H4 (cell line): ENCODE results near the gene ZNF778. TPM values are rescaled to one million over a fixed set of nuclear protein-coding genes. Genes with fewer than 3 reads are reported as not detected.

Experiments
- DNase-seq: peaks from one replicate; pipeline ENCODE4 v3.0.0-alpha.2; 2015; ENCODE audit warnings: low spot score
- total RNA-seq: library from RNA; depleted of rRNA; stranded (reverse); fragments of >200 nt; shearing (Covaris generic); gene quantifications from 2 replicates; pipeline ENCODE4 v1.2.3, GENCODE V29; 2014; rRNA removed

ZNF778 gene
- total RNA-seq, 1 experiment from 2014 or later, result 11.0 TPM

DNA sequence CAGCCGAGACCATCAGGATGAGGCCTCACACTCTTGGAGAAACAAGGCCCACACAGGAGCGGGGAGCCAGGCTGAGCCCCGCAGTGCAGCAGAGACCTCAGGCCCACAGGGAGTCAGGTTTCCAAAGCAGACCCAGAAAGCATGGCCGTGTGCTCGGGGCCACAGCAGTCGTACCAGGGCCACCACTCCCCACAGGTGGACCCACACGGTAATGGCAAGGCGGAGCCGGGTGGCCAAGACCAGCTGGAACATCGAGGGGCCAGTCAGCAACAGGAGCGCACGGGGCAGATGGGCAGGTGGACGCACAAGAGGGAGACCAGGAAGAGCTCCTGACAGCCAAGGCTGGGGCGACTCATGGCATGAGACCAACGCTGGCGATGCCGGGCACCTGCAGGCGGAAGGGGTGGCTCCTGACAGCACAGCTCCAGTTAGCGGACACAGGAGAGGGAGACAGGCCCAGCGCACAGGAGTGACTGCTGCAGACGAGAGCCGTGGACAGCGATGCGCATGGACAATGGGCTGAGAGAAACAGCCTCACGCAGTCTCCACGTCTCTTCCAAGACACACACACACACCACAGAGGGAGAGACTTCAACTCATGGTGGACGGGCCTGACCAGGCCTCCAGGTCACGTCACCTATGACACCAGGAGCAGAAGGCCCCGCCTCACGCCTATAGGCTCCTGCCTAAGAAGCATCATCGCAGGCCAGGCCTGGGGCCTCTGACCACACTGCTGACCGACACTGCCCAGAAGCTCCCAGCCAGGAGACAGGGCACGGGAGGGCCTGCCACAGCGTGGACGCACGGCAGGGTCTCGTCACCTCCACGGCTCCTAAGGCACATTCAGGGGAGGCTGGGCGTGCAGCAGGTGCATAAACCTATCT, 58.6 kb downstream of the ZNF778 start:
- DNase-seq, result no peak

DNA sequence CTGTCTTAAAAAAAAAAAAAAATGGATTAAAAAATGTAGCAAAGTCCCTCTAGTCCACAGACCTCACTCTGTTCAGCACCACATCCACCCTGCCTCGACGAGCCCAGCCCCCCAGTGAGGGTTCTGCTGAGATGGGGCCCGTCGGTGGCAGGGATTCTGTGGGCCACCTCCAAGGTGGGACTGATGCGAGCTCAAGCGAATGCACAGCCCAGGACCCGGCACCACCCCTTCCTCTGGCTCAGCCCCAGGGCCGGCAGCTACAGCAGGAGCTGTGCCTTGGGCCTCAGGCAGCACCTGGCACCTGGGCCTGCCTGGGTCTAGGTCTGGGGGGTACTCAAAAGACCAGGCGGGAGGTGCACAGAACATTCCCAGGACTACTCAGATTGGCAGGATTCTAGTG, 59.5 kb downstream of the ZNF778 start:
- DNase-seq, result no peak

DNA sequence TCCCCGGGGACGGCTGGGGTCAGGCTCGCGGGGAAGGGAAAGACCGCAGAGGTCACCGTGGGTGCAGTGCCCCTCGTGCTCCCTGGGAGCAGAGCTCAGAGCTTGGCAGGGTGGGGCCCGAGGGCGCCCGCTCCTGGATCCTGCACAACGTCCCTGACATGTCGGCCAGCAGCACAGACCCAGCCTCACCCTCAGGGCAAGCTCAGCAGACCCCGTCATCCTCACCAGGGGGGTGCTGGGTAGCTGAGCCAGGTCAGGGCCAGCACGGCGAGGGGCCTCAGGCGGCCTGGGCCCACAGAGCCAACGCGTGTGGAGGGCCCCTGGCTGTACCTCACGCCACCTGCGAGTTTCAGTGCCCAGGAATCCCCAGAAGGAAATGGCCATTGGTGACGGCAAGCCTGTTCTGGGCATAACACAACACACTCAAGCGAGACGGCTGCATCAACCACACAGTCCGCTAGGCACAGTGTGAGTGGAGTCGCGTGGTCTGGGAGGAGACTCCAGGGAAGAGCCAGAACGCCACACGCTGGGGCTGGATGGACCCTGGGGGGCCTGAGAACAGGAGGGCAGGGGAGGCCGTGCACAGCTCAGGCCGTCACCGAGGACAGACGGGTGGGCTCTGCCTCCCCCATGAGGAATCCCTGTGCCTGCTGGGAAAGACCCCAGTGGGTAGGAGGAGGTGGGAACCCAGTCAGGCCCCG, 60.3 kb downstream of the ZNF778 start:
- DNase-seq, result no peak

DNA sequence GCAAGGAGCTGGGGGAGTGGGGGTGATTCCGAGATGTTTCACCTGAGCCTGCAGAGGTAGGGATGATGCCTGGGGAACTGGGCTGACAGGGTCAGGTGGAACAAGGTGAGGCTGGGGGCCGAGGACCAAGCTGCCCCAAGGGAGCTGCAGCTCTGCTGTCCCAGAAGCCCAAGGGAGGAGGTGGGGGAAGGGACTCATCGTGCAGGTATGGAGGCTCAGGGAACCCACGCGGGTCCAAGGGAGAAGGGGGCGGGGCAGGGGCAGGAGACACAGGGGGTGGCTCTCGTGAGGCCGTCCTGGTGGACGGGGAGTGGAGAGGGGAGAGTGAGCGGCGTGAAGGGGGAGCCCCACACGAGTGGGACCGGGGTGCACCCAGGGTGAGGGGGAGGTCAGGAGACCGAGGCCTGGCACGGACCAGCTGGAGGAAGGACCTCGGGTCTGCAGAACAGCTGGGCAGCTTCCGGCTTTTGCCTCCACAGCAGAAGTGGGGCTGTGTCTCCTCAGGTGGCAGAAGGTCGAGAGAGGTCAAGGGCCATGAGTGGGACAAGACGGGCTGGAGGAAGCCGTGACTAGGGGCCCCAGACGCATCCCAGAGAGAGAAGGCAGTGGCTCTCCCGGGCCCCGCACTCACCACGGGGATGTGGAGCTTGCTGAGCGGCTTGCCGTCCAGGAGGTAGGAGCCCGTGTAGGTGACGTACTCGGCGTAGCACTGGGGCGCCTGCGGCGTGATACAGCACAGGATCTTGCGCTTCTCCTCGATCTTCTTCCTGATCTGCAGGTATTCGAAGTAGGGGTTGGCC, 61.1 kb downstream of the ZNF778 start:
- no peak for DNase-seq

DNA sequence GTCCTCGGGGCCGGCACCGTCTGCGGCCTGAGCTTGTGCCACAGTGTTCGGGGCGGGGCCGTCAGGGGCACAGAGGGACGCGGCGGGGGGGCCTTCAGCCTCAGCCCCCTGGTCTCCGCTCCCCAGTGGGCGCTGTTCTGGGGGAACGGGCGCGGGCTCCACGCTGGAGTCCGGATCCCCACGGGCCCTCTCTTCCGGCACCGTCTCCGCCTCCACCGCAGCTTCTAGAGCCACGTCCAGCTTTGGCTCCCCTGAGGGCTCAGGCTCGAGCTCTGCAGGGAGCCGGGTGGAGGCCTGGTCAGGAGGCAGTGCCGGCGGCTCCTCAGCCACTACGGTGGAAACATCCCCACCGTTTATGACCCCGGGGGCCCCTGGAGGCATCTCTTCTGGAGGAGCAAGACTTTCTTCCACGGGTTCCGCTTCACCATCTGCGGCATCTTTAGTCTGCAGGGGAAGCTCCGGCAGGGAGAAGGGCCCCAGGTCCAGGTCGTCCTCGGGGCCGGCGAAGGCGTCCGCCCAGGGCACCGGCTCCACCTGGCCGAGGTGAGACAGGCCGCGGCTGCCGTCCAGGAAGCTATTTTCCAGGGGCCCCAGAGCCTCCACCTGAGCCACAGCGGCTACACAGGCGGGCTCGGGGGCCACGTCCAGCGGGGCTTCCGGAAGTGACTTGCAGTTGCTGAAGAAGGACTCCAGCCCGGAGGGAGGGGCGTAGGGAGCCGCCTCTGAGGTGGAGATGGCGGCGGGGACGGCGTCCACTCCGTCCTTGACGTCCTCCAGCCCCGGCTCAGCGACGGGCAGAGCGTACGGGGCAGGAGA, 62.4 kb downstream of the ZNF778 start:
- DNase-seq, result no peak

DNA sequence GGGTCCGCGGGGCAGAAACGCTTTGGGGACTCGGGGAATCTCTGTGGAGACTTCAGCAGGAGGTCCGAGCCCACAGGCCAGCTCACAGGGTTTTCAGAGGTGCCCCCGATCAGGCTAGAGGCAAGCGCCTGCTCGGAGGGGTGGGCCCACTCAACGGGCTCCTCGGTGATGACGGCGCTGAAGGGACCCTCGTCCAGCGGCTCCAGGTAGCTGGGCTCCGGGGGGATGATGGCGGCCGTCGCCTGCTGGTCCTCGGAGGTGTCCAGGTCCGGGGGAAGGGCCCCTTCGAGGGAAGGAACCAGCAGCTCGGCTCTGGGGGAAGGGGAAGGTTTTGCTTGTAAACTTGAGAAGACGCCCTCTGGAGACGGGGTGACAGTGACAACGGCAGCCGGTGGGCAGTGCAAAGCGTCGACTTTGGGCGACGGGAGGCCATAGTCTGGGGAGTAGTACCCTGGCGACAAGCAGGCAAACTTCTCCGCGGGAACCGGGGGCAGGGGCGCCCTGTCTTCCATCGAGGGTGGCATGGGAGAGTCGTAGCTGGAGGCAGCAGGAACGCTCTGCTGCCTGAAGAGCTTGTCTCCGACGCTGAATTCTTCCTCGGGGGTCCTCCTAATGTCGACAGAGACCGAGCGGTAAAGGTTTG, 63.2 kb downstream of the ZNF778 start:
- no peak for DNase-seq

DNA sequence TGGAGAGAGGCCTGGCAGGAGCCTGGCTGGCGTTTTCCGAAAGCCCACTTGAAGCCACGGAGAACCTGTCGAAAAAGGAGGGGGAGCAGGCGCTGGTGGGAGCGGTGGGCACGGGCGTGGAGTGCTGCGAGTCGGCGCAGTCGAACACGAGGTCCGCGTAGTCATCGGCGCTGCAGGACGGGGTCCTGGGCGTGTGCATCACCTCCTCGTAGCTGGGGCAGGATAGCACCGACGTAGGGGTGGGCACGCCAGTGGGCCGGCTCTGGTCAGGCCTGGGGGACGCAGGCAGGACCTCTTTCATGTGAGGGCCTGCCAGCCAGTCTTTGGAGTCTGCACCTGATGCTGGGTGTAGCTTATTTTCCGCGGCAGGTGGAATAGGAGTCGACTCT, 63.7 kb downstream of the ZNF778 start:
- no peak for DNase-seq

DNA sequence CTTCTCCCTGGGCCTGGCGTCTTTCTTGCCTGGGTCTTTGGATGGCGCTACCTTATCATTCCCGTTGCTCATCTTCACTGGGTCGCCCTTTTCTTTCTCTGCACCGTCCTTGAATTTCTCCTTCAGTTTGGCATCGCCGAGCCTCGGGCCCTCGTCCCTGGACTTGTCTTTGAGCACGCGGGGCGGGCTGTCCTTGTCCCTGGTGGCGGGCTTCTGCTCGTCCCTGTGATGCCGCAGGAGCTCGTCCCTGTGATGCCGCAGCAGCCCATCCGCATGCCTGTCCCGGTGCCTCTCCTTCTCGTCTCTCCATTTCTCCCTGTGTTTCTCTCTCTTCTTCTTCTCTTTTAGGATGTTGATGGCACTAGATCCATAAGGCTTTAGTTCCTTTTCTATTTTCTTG, 64.3 kb downstream of the ZNF778 start:
- DNase-seq, result no peak

DNA sequence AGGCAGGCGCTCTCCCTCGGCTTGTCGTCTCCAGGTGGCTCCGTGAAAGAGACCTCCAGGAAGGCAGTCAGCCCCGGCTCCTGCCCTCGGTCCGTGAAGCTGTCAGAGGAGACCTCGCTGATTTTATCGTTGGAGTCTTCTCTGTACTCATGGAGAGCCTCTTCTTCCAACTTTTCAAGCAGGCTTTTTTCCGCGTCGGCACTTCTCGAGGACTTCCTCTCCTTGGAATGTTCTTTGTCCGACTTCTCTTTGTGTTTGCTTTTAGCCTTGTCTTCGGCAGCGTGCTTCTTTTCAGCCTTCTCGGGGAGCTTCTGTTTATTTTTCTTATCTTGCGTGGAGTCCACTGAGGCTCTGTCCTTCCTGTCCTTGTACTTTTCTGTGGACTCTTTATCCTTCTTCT, 65.0 kb downstream of the ZNF778 start:
- DNase-seq, result no peak

DNA sequence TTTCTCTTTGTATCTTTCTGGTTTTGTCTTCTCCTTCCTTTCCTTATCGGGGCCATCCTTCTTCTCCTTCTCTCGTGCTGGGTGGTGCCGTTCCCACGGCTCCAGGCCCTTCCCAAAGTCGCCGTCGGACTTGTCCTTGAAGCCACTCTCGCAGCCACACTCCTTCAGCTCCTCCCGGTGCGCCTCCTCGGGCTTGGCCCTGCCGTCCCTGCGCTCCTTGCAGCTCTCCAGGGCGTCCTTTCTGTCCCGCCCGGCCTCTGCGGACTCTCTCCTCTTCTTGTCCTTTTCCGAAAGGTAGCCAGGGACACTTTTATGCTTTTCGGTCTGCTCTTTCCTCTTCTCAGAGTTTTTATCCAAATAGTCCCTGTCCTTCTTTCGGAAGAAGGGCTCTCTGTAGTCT, 65.9 kb downstream of the ZNF778 start:
- DNase-seq, result no peak

DNA sequence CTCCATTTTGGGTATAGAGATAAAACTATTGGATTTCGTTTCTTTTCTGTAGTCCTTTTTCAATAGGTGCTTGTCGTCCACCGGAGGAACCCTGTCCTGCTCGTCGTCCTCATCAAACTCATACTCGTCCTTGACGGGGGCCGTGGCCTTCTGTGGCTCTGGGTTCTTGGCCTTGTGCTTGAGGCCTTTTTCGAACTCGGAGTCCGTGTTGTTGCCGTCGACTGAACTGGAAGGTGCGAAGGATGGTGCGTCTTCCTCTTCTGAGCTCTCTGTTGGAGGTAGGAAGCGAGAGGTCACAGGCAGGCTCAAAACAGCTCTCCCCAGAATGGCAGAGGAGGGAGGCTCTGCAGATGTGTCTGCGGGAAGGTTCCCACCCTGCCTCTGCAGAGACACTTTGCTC, 67.9 kb downstream of the ZNF778 start:
- no peak for DNase-seq

DNA sequence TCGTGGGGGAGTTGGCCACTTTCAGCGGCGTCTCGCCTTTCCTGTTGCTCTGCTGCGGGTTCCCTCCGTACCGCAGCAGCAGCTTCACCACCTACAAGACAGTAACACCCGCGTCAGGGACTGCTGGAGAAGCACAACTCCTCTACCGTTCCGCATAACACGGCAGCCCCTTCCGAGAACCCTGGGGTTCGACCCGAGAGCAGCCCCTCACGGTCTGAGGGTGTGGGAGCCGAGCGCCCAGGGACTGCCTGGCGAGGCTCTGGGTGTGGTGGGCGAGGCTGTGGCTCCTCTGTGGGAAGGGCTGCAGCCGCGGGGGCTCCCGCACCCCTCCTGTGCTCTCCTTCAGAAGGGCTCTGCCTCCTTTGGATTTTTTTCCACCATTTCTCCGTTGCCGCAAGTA, 68.6 kb downstream of the ZNF778 start:
- DNase-seq, result no peak

Other genes with a start within 250 kb of the ZNF778 start
- gene CBFA2T3, start 240.5 kb upstream of the ZNF778 start, total RNA-seq, result not detected in 2 replicates
- gene ACSF3, start 123.9 kb upstream of the ZNF778 start, total RNA-seq, result 25.9 and 37.4 TPM in 2 replicates
- 0.17 TPM in 1 of 2 replicates, not detected in the other for gene CDH15, start 46.0 kb upstream of the ZNF778 start, total RNA-seq
- not detected in 2 replicates for gene SLC22A31, start 17.2 kb upstream of the ZNF778 start, total RNA-seq